Aorta (tissue), 5 donors: ENCODE results near the gene ADGRB3. TPM values are rescaled to one million over a fixed set of nuclear protein-coding genes. Genes with fewer than 3 reads are reported as not detected.
"Not testable (repeated sequence)": the region's sequence is repeated elsewhere in the genome, so short reads cannot be mapped to it uniquely, and the experiment has no call there.

Experiments used
- ATAC-seq: fragments of 200-7000 bp; cut with Tn5 transposase; one replicate; pipeline ENCODE4 v1.9.1; 2022; ENCODE audit warnings: moderate library complexity; ENCODE audit not compliant: low FRiP score
- DNase-seq, 2 donors: peaks; one replicate each; pipeline ENCODE4 v3.0.0-alpha.2; 2020
- H3K27ac ChIP-seq, 2 donors: one replicate each; pipeline ENCODE4 v1.5.1; 2013; ENCODE audit warnings: low read length in 2 of 2, mild to moderate bottlenecking in 2 of 2, moderate library complexity in 2 of 2, control low read depth in 1 of 2, inconsistent platforms in 1 of 2, low read depth in 1 of 2
- H3K27me3 ChIP-seq, 2 donors: one replicate each; pipeline ENCODE4 v1.6.1; 2013; ENCODE audit warnings: control low read depth in 1 of 2, low read length in 1 of 2, mild to moderate bottlenecking in 1 of 2, moderate library complexity in 1 of 2; ENCODE audit not compliant: insufficient read depth in 2 of 2, control insufficient read depth in 1 of 2
- H3K36me3 ChIP-seq, 2 donors: one replicate each; pipeline ENCODE4 v1.6.1; 2013; ENCODE audit warnings: control low read depth in 1 of 2, low read length in 1 of 2, mild to moderate bottlenecking in 1 of 2; ENCODE audit not compliant: insufficient read depth in 2 of 2, control insufficient read depth in 1 of 2
- H3K4me1 ChIP-seq, 2 donors: one replicate each; pipeline ENCODE4 v1.6.1; 2013; ENCODE audit warnings: low read length in 2 of 2, control low read depth in 1 of 2, mild to moderate bottlenecking in 1 of 2, moderate library complexity in 1 of 2; ENCODE audit not compliant: insufficient read depth in 2 of 2, control insufficient read depth in 1 of 2
- H3K4me3 ChIP-seq, 2 donors: one replicate each; pipeline ENCODE4 v1.5.1; 2013; ENCODE audit warnings: low read length in 2 of 2, control low read depth in 1 of 2, mild to moderate bottlenecking in 1 of 2
- H3K9me3 ChIP-seq: one replicate; pipeline ENCODE4 v1.6.1; 2013; ENCODE audit warnings: mild to moderate bottlenecking, low read length; ENCODE audit not compliant: control insufficient read depth
- WGBS, 2 donors: extraction: QIAGEN DNeasy Blood & Tissue Kit; methylation state at CpG; one replicate each; pipeline ENCODE4 v1.1.7; 2013; 5-methylcytosine and 5-hydroxymethylcytosine counted together
- intact Hi-C, 2 donors: fragments of 100-400 bp; cut with DNase I; formaldehyde crosslinking; loops; one replicate each; pipeline versions ENCODE4 v1.14.2 to v1.15.0; 2022
- polyA plus RNA-seq, 2 donors: library from polyadenylated mRNA; stranded (reverse); fragments of 200-250 nt; gene quantifications; one replicate each; pipeline ENCODE4 v1.2.3, GENCODE V29; 2013
- total RNA-seq, 2 donors: library from RNA; stranded (reverse); fragmentation: NEBNext Ultra II Directional; extraction: Animal tissue kit (Norgen Biotek cat#: 25700); gene quantifications; one replicate each; pipeline ENCODE4 v1.2.1, GENCODE V29; 2021
- donor health status: healthy with polysubstance abuse.
- donor health status: Bipolar disorder and iron deficiency.
- donor health status: DM: no; HTN: no; CAD: no.
- donor health status: DM: no; HTN: no; CAD: no.
- donor health status: DM: yes; HTN: yes; CAD: no.

ADGRB3 gene
- total and polyA plus RNA-seq, 4 donors, result 1.8 to 6.1 (median 5.4) TPM; not detected in 1

GRCh38 chr6:68814976-68815375, 179.9 kb downstream of the ADGRB3 start:
- H3K36me3 ChIP-seq, H3K27me3 ChIP-seq, intact Hi-C loops, H3K4me1 ChIP-seq, H3K9me3 ChIP-seq, H3K27ac ChIP-seq, ATAC-seq, DNase-seq, H3K4me3 ChIP-seq: not testable (repeated sequence)
- 66 to 71% methylated on average over 5 of the region's 5 CpGs for WGBS, 2 donors

DNA sequence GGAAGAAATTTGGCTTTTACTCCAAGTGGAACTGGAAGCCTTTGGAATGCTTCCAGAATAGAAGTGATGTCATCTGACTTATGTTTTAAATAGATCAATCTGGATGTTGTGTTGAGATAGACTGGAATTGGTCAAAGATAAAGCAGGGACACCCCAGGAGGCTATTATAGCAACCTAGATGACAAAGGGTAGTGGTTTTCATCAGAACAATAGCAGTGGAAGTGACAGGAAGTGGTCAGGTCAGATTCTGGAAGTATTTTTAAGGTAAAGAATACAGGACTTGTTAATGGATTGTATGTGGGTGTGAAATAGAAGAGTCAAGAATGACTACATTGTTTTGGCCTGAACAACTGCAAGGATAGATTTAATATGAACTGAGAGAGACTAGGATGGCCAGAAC, 191.4 kb downstream of the ADGRB3 start:
- intact Hi-C loops, result no loop called here
- DNase-seq, result no peak
- Histone ChIP-seq H3K4me3 (no peak overlapping the region), H3K27me3 (no peaks in the 10 kb centered on the region), H3K4me1 (no peaks in the 10 kb centered on the region), H3K36me3 (no peaks in the 10 kb centered on the region), H3K9me3 (no peaks in the 10 kb centered on the region), H3K27ac (no peak overlapping the region)
- ATAC-seq, result no peak

- WGBS, 2 donors, result 38 to 40% methylated on average over 5 of the region's 5 CpGs
Measured at GRCh38 chr6:68834551-68834950, 199.5 kb downstream of the ADGRB3 start.

GRCh38 chr6:68838571-68838970, 203.5 kb downstream of the ADGRB3 start:
- Histone ChIP-seq H3K27me3 (no peaks in the 10 kb centered on the region), H3K27ac (no peak overlapping the region), H3K4me3 (no peak overlapping the region), H3K4me1 (no peaks in the 10 kb centered on the region), H3K36me3 (no peaks in the 10 kb centered on the region), H3K9me3 (no peaks in the 10 kb centered on the region)
- intact Hi-C loops, result no loop called here
- no peak for ATAC-seq
- DNase-seq, result no peak

More at GRCh38 chr6:68834551-68834950, 199.5 kb downstream of the ADGRB3 start:
- Histone ChIP-seq H3K4me3 (no peak overlapping the region), H3K27me3 (no peaks in the 10 kb centered on the region), H3K27ac (no peak overlapping the region), H3K36me3 (no peaks in the 10 kb centered on the region), H3K9me3 (no peaks in the 10 kb centered on the region), H3K4me1 (no peaks in the 10 kb centered on the region)
- intact Hi-C loops, result no loop called here
- DNase-seq (no peak), ATAC-seq (no peak)

- intact Hi-C loops, result no loop called here
- no peak for ATAC-seq
Measured at GRCh38 chr6:68852791-68853190, 217.7 kb downstream of the ADGRB3 start.

DNA sequence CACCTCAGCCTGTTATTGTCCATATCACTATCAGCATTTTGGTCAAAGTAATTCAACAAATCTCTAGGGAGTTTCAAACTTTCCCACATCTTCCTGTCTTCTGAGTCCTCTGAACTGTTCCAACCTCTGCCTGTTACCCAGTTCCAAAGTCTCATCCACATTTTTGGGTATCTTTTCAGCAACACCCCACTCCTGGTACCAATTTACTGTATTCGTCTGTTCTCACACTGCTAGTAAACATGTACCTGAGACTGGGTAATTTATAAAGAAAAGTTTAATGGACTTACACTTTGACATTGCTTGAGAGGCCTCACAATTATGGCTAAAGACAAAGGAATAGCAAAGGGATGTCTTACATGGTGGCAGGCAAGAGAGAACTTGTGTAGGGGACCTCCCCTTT, 224.2 kb downstream of the ADGRB3 start:
- H3K27me3 ChIP-seq, result no peaks in the 10 kb centered on the region
- intact Hi-C loops, result no loop called here

More at GRCh38 chr6:68852791-68853190, 217.7 kb downstream of the ADGRB3 start:
- H3K4me1 ChIP-seq, result no peaks in the 10 kb centered on the region
- H3K4me3 ChIP-seq, result no peak overlapping the region
- H3K9me3 ChIP-seq, result no peaks in the 10 kb centered on the region
- DNase-seq, result no peak
- H3K36me3 ChIP-seq, result no peaks in the 10 kb centered on the region
- H3K27ac ChIP-seq, result no peak overlapping the region
- H3K27me3 ChIP-seq, result no peaks in the 10 kb centered on the region

DNA sequence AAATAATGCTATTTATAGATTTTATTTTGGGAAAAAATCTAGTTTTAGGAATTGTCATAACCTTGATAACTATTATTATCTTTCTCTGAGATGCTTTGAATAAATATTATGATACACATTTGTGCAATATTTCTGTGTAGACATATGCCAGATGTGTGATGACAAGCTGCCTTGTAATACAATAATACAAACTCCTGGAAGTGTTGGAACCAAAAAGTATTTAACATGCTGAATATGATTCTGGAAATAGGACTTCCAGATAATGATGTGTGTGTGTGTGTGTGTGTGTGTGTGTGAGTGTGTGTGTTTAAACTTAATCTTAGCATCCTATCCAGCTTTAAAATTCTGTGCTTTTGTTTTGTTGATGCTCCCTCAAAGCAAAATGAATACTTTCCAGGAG, 233.6 kb downstream of the ADGRB3 start:
- DNase-seq (no peak), ATAC-seq (no peak)
- intact Hi-C loops, result no loop called here

More for the DNA sequence above, 224.2 kb downstream of the ADGRB3 start:
- DNase-seq (no peak), ATAC-seq (no peak)
- Histone ChIP-seq H3K36me3 (no peaks in the 10 kb centered on the region), H3K4me1 (no peaks in the 10 kb centered on the region), H3K9me3 (no peaks in the 10 kb centered on the region), H3K27ac (no peak overlapping the region), H3K4me3 (no peak overlapping the region)
- WGBS, 2 donors, result 82 to 89% methylated on average over 1 of the region's 1 CpG

GRCh38 chr6:68873236-68873635, 238.2 kb downstream of the ADGRB3 start:
- intact Hi-C loops, result no loop called here
- DNase-seq (no peak), ATAC-seq (no peak)
- 75 to 78% methylated on average over 1 of the region's 1 CpG for WGBS, 2 donors
- H3K4me3 ChIP-seq, result no peak overlapping the region
- H3K9me3 ChIP-seq, result no peaks in the 10 kb centered on the region
- H3K36me3 ChIP-seq, result no peaks in the 10 kb centered on the region
- H3K27ac ChIP-seq, result no peak overlapping the region
- no peaks in the 10 kb centered on the region for H3K27me3 ChIP-seq
- no peaks in the 10 kb centered on the region for H3K4me1 ChIP-seq

More for the DNA sequence above, 233.6 kb downstream of the ADGRB3 start:
- Histone ChIP-seq H3K4me3 (no peak overlapping the region), H3K27ac (no peak overlapping the region), H3K27me3 (no peaks in the 10 kb centered on the region), H3K36me3 (no peaks in the 10 kb centered on the region), H3K9me3 (no peaks in the 10 kb centered on the region), H3K4me1 (no peaks in the 10 kb centered on the region)

DNA sequence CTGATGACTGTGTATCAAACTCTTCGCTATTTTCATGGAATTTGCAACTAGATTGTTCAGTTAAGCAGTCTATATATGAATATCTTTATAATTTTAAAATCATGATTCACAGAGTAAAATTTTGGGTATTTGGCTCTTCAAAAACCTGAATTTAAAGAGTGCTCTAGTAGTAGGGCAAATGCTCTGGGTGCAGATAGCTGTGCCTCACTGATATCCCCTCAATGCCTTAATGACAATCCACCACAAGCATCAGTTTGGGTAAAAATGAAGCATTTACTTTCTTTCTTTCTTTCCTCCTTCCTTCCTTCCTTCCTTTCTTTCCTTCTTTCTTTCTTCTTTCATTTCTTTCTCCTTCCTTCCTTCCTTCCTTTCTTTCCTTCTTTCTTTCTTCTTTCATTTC, 239.7 kb downstream of the ADGRB3 start:
- no peak overlapping the region for H3K4me3 ChIP-seq
- intact Hi-C loops, result no loop called here
- no peak for DNase-seq
- ATAC-seq, result no peak
- H3K36me3 ChIP-seq, result no peaks in the 10 kb centered on the region
- H3K9me3 ChIP-seq, result no peaks in the 10 kb centered on the region
- H3K27ac ChIP-seq, result no peak overlapping the region
- H3K4me1 ChIP-seq, result no peaks in the 10 kb centered on the region
- no peaks in the 10 kb centered on the region for H3K27me3 ChIP-seq
- WGBS, 2 donors, result 83 to 85% methylated on average over 1 of the region's 1 CpG
